ENCODE data around the gene DARS1. TPM values are rescaled to one million over a fixed set of nuclear protein-coding genes. Genes with fewer than 3 reads are reported as not detected.

The DARS1 gene
- total and polyA plus RNA-seq, 10 donors, result 56.2 to 88.6 (median 66.1) TPM

- H3K27ac ChIP-seq, result no peak overlapping the region
- DNase-seq, result no peak
- TF ChIP-seq POLR2AphosphoS5 (IDR thresholded peaks at IDR 0.05) (no peak), POLR2A (IDR thresholded peaks at IDR 0.05) (no peak)
- TF ChIP-seq, protein P1, sequence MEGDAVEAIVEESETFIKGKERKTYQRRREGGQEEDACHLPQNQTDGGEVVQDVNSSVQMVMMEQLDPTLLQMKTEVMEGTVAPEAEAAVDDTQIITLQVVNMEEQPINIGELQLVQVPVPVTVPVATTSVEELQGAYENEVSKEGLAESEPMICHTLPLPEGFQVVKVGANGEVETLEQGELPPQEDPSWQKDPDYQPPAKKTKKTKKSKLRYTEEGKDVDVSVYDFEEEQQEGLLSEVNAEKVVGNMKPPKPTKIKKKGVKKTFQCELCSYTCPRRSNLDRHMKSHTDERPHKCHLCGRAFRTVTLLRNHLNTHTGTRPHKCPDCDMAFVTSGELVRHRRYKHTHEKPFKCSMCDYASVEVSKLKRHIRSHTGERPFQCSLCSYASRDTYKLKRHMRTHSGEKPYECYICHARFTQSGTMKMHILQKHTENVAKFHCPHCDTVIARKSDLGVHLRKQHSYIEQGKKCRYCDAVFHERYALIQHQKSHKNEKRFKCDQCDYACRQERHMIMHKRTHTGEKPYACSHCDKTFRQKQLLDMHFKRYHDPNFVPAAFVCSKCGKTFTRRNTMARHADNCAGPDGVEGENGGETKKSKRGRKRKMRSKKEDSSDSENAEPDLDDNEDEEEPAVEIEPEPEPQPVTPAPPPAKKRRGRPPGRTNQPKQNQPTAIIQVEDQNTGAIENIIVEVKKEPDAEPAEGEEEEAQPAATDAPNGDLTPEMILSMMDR (IDR thresholded peaks at IDR 0.05 in 8 of 11, conservative IDR thresholded peaks at IDR 0.05 in 3 of 11), result no peak
- H3K4me1 ChIP-seq, result peaks cover 14 to 75% (median 44%) of the 10 kb centered on the region in 6 donors
- no peak overlapping the region for H3K4me3 ChIP-seq
- H3K36me3 ChIP-seq, result no peaks in the 10 kb centered on the region
- intact Hi-C loops (cut with DNase I; ENCODE audit: low total_unique reads), result no loop called here
- no peaks in the 10 kb centered on the region for H3K27me3 ChIP-seq (replicated peaks in 1 of 7)
- 54 to 77% (median 66%) methylated on average over 3 of the region's 3 CpGs for WGBS, 5 donors
- no peaks in the 10 kb centered on the region for H3K9me3 ChIP-seq
Observed at GRCh38 chr2:136004965-136005364, 19.5 kb upstream of the DARS1 start.

- WGBS, 5 donors, result 80 to 93% (median 88%) methylated on average over 1 of the region's 1 CpG
- intact Hi-C loops (cut with DNase I; ENCODE audit: low total_unique reads), result no loop called here
- no peak for DNase-seq
Observed at GRCh38 chr2:136001131-136001530, 15.7 kb upstream of the DARS1 start.

GRCh38 chr2:136000502-136000901 lies 15.1 kb upstream of the DARS1 start:
- H3K9me3 ChIP-seq, result no peaks in the 10 kb centered on the region
- intact Hi-C loops (cut with DNase I; ENCODE audit: low total_unique reads), result no loop called here
- peak overlapping the region in 5 of 8 donors; percentile 33 to 76 (median 64) for H3K27ac ChIP-seq
- no peak overlapping the region for H3K4me3 ChIP-seq
- H3K36me3 ChIP-seq, result no peaks in the 10 kb centered on the region
- H3K27me3 ChIP-seq (replicated peaks in 1 of 7), result no peaks in the 10 kb centered on the region
- no peak for TF ChIP-seq POLR2A (IDR thresholded peaks at IDR 0.05)
- peak in 1 of 3 donors; percentile 58 for TF ChIP-seq POLR2AphosphoS5 (IDR thresholded peaks at IDR 0.05)
- TF ChIP-seq, protein P1 (IDR thresholded peaks at IDR 0.05 in 8 of 11, conservative IDR thresholded peaks at IDR 0.05 in 3 of 11), result no peak
- 28 to 35% (median 34%) methylated on average over 2 of the region's 2 CpGs for whole genome bisulfite sequencing, 5 donors
- peaks cover 4 to 64% (median 34%) of the 10 kb centered on the region in 6 donors for H3K4me1 ChIP-seq
- no peak for DNase-seq

More at GRCh38 chr2:136001131-136001530, 15.7 kb upstream of the DARS1 start:
- Histone ChIP-seq H3K36me3 (no peaks in the 10 kb centered on the region), H3K9me3 (no peaks in the 10 kb centered on the region), H3K27me3 (replicated peaks in 1 of 7) (no peaks in the 10 kb centered on the region), H3K4me1 (peaks cover 4 to 70% (median 40%) of the 10 kb centered on the region in 6 donors), H3K27ac (peak overlapping the region in 4 of 8 donors; percentile 60 to 76 (median 66)), H3K4me3 (no peak overlapping the region)
- TF ChIP-seq POLR2A (IDR thresholded peaks at IDR 0.05) (no peak), POLR2AphosphoS5 (IDR thresholded peaks at IDR 0.05) (no peak)
- TF ChIP-seq, protein P1 (IDR thresholded peaks at IDR 0.05 in 8 of 11, conservative IDR thresholded peaks at IDR 0.05 in 3 of 11), result no peak

GRCh38 chr2:135999899-136000298 lies 14.5 kb upstream of the DARS1 start:
- Histone ChIP-seq H3K27me3 (replicated peaks in 1 of 7) (no peaks in the 10 kb centered on the region), H3K4me1 (peaks cover 4 to 58% (median 32%) of the 10 kb centered on the region in 6 donors), H3K36me3 (no peaks in the 10 kb centered on the region), H3K4me3 (no peak overlapping the region), H3K9me3 (no peaks in the 10 kb centered on the region), H3K27ac (peak overlapping the region in 4 of 8 donors; percentile 60 to 76 (median 66))
- DNase-seq, result no peak
- TF ChIP-seq, protein P1 (IDR thresholded peaks at IDR 0.05 in 8 of 11, conservative IDR thresholded peaks at IDR 0.05 in 3 of 11), result no peak
- TF ChIP-seq POLR2A (IDR thresholded peaks at IDR 0.05) (no peak), POLR2AphosphoS5 (IDR thresholded peaks at IDR 0.05) (no peak)
- 77 to 80% (median 78%) methylated on average over 4 of the region's 4 CpGs for WGBS, 5 donors
- intact Hi-C loops (cut with DNase I; ENCODE audit: low total_unique reads), result no loop called here
